GM10266 (cell line): ENCODE results near the gene SLC46A2.

Experiments
- DNase-seq: peaks from one replicate; pipeline ENCODE4 v3.0.0; 2012; ENCODE audit errors: extremely low spot score
- TF ChIP-seq, protein P1 (sequence below): IDR thresholded peaks from 2 replicates; pipeline ENCODE4 v1.5.1; 2012; ENCODE audit warnings: mild to moderate bottlenecking, low read depth; ENCODE audit not compliant: control insufficient read depth, insufficient read depth; ENCODE audit errors: missing control alignments

SLC46A2 gene

DNA sequence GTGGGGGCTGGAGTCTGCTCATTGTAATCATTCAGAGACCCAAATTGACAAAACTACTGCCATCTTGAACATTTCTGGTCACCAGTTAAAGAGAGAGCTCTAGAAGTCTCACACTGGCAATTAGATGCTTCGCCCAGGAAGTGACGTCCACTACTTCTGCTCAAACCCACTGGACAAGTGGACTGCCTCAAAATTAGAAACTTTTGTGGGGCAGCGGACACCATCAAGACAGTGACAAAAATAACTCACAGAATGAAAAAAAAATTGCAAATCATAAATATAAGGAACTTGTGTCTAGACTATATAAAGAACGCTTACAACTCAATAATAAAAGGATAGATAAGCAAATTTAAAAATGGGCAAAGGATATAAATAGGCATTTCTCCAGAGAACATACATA is 9.8 kb upstream of the SLC46A2 start:
- TF ChIP-seq, protein P1, sequence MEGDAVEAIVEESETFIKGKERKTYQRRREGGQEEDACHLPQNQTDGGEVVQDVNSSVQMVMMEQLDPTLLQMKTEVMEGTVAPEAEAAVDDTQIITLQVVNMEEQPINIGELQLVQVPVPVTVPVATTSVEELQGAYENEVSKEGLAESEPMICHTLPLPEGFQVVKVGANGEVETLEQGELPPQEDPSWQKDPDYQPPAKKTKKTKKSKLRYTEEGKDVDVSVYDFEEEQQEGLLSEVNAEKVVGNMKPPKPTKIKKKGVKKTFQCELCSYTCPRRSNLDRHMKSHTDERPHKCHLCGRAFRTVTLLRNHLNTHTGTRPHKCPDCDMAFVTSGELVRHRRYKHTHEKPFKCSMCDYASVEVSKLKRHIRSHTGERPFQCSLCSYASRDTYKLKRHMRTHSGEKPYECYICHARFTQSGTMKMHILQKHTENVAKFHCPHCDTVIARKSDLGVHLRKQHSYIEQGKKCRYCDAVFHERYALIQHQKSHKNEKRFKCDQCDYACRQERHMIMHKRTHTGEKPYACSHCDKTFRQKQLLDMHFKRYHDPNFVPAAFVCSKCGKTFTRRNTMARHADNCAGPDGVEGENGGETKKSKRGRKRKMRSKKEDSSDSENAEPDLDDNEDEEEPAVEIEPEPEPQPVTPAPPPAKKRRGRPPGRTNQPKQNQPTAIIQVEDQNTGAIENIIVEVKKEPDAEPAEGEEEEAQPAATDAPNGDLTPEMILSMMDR: no peak
- no peak for DNase-seq

DNA sequence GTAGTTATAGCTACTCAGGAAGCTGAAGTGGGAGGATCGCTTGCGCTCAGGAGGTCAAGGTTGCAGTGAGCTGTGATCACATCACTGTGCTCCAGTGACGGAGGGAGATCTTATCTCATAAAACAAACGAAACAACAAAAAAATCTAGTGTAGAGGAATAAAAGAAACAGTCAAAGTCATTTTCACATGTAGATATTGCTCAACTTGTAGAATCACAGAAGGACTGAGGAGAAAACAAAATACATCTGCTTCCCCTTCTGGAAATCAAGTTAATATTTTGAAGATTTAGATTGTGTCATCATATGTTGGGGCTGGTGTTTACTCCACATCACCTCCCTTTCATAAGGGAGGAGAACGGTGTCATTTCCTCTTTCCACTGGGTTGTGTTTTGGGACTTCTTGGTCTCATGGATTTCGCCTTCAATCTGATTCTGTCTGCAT is 8.2 kb upstream of the SLC46A2 start:
- TF ChIP-seq, protein P1: no peak
- DNase-seq: no peak

DNA sequence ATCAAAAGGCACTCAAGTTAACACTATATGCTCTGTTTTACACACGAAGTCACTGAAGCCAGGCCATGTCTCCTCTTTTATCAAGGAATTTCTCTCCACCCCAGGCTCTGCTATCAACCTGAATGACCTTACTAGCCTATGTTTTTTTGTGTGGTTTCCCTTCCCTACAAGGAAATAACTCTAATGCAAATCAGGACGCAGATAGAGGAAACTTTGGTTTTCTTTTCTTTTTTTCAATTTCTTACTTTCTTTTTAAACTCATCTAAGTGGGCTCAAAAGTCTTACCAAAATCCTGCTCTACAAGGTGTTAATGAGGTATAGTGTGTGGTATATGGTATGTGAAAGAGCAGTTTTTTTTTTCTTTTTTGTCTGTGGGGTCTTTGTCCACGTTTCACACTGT is 5.5 kb upstream of the SLC46A2 start:
- DNase-seq: no peak

DNA sequence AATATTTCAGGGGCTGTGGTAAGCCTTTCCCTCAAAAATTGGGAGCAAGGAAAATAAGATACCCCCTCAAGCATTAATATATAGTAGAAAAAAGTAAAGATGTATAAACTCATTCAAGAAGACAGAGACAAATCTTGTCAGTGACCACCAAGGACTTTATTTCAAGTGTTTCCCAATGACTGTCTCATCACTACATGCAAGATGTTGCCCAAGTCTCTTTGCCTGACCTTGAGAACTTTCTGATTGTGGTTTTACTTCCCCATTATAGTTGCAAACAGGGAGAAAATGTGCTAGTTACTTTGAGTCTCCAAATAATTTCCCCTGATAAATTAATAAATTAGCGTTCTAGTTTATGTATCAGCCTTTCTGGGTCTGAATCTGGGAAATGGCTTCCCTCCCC is 4.0 kb upstream of the SLC46A2 start:
- DNase-seq: no peak

More for the DNA sequence above, 5.5 kb upstream of the SLC46A2 start:
- TF ChIP-seq, protein P1: no peak

DNA sequence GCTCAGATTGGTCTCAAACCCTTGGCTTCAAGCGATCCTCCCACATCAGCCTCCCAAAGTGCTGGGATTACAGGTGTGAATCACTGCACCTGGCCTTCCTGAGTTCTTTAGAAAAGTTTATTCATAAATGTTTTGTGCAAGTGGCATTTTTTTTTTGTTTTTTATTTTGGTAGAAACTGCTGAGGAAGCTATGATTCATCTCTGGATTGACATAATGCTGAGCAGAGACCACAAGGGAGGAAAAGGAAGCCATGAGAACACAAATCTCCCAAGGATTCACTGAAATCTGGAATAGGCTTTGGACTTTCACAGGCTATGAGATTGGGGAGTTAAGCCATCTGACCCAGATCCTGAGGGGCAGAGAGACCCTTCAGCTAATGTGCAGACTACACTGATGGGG is 3.4 kb upstream of the SLC46A2 start:
- TF ChIP-seq, protein P1: no peak
- DNase-seq: no peak

More for the DNA sequence above, 4.0 kb upstream of the SLC46A2 start:
- TF ChIP-seq, protein P1: no peak

DNA sequence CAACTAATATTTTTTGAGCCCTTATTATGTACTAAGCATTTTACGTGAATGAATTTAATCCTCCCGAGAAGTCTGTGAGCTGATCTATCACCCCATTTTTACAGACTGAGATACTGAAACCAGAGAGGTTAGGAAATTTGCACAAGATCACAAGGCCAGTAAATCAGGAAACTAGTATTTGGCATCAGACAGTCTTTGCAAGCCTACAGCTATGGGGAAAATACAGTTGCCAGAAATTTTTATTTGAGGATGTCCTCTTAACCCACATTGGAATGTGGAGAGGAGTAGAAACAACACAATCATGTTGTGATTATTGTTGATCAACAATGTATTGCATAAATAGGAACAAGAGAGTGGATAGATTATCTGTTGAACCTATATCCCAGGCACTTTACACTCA is 2.3 kb upstream of the SLC46A2 start:
- TF ChIP-seq, protein P1: no peak
- DNase-seq: no peak

DNA sequence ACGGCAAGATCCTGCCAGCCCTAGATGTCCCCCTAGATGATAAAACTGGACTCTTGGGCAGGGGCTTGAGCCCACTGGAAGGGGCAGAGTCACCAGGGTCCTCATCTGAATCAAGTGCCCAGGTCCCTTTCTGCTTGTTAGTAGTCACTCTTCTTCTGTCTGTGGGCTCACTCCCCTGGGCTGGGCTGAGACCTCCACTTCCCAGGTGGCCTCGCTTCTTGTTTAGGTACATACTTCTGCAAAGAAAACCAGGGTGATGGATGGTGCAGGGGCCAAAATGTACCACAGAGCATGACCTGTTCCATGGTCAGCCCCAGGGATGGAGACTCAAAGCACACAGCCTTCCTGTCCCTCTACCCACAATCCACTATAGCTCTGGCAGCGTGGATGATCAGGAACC is 845 bp upstream of the SLC46A2 start:
- TF ChIP-seq, protein P1: no peak

More for the DNA sequence above, 845 bp upstream of the SLC46A2 start:
- no peak for DNase-seq
